ENCODE measurements around the gene FAM25G.
"Not testable (repeated sequence)": the region's sequence is repeated elsewhere in the genome, so short reads cannot be mapped to it uniquely, and the experiment has no call there.

The FAM25G gene

GRCh38 chr10:47465216-47465917, 26.1 kb downstream of the FAM25G start:
- not testable (repeated sequence) for DNase-seq (ENCODE audit: low spot score)

- not testable (repeated sequence) for DNase-seq (ENCODE audit: low spot score)
These were observed 28.7 kb downstream of the FAM25G start for GRCh38 chr10:47462577-47463358.

- DNase-seq (ENCODE audit: low spot score) = peak; percentile 84
These were observed 30.2 kb downstream of the FAM25G start for GRCh38 chr10:47461261-47461687.

GRCh38 chr10:47458466-47459154, 32.9 kb downstream of the FAM25G start:
- DNase-seq (ENCODE audit: low spot score) = peak; percentile 49

- DNase-seq (ENCODE audit: low spot score) = no peak
These were observed 33.7 kb downstream of the FAM25G start for GRCh38 chr10:47457826-47458225.

GRCh38 chr10:47457528-47457820, 34.0 kb downstream of the FAM25G start:
- no peak for DNase-seq (ENCODE audit: low spot score)

GRCh38 chr10:47456794-47457527, 34.5 kb downstream of the FAM25G start:
- no peak for DNase-seq (ENCODE audit: low spot score)

GRCh38 chr10:47456079-47456785, 35.3 kb downstream of the FAM25G start:
- DNase-seq (ENCODE audit: low spot score) = no peak

GRCh38 chr10:47455350-47456078, 36.0 kb downstream of the FAM25G start:
- DNase-seq (ENCODE audit: low spot score) = not testable (repeated sequence)

GRCh38 chr10:47454780-47455058, 36.8 kb downstream of the FAM25G start:
- DNase-seq (ENCODE audit: low spot score) = no peak

- DNase-seq (ENCODE audit: low spot score) = no peak
These were observed 37.3 kb downstream of the FAM25G start for GRCh38 chr10:47454008-47454779.

GRCh38 chr10:47453141-47454007, 38.1 kb downstream of the FAM25G start:
- DNase-seq (ENCODE audit: low spot score) = no peak

GRCh38 chr10:47452495-47453140, 38.9 kb downstream of the FAM25G start:
- DNase-seq (ENCODE audit: low spot score) = no peak

- no peak for DNase-seq (ENCODE audit: low spot score)
These were observed 39.5 kb downstream of the FAM25G start for GRCh38 chr10:47451998-47452494.

- no peak for DNase-seq (ENCODE audit: low spot score)
These were observed 40.1 kb downstream of the FAM25G start for GRCh38 chr10:47451273-47451997.

GRCh38 chr10:47450442-47450841, 41.1 kb downstream of the FAM25G start:
- no peak for DNase-seq (ENCODE audit: low spot score)

- no peak for DNase-seq (ENCODE audit: low spot score)
These were observed 41.5 kb downstream of the FAM25G start for GRCh38 chr10:47449979-47450378.
